Neural cell (in vitro differentiated cells): ENCODE measurements around the gene SPAG16. TPM values are rescaled to one million over a fixed set of nuclear protein-coding genes. Genes with fewer than 3 reads are reported as not detected.
A peak's percentile ranks its signal among the peaks of the same experiment; 100 is the strongest.

ENCODE experiments used
- H2AFZ ChIP-seq: fragments of 200-600, 300-800 bp; sonication (generic), shearing (Covaris generic); 2 replicates; pipeline ENCODE4 v1.6.0; 2014; ENCODE audit warnings: low read depth, mild to moderate bottlenecking, antibody characterized with exemption, low read length, moderate library complexity
- H3F3A ChIP-seq: fragments of 200-600 bp; shearing (Covaris generic); 2 replicates; pipeline ENCODE4 v1.6.1; 2016; ENCODE audit warnings: mild to moderate bottlenecking, moderate library complexity, mixed read lengths, antibody characterized with exemption, low read length; ENCODE audit not compliant: insufficient read depth, poor library complexity, severe bottlenecking
- H3K27ac ChIP-seq: fragments of 200-600, 300-800 bp; sonication (generic), shearing (Covaris generic); 2 replicates; pipeline ENCODE4 v1.5.1; 2014; ENCODE audit warnings: mild to moderate bottlenecking, low read length, moderate library complexity
- H3K27me3 ChIP-seq: fragments of 300-800, 200-600 bp; sonication (generic), shearing (Covaris generic); 2 replicates; pipeline ENCODE4 v1.6.0; 2014; ENCODE audit warnings: mild to moderate bottlenecking, low read depth, low read length, moderate library complexity; ENCODE audit not compliant: insufficient read depth
- H3K36me3 ChIP-seq: fragments of 300-800, 200-600 bp; sonication (generic), shearing (Covaris generic); 2 replicates; pipeline ENCODE4 v1.5.1; 2014; ENCODE audit warnings: mild to moderate bottlenecking, antibody characterized with exemption, low read length, moderate library complexity; ENCODE audit not compliant: insufficient read depth
- H3K4me2 ChIP-seq: fragments of 300-800, 200-600 bp; sonication (generic), shearing (Covaris generic); 2 replicates; pipeline ENCODE4 v1.6.0; 2014; ENCODE audit warnings: mild to moderate bottlenecking, low read length
- H3K4me3 ChIP-seq: fragments of 300-800, 200-600 bp; sonication (generic), shearing (Covaris generic); 2 replicates; pipeline ENCODE4 v1.5.1; 2014; ENCODE audit warnings: mild to moderate bottlenecking, low read length, moderate library complexity
- H3K79me2 ChIP-seq: fragments of 200-600 bp; shearing (Covaris generic); replicated peaks from 2 replicates; pipeline ENCODE4 v1.6.0; 2014; ENCODE audit warnings: mild to moderate bottlenecking, low read length, moderate library complexity; ENCODE audit not compliant: insufficient read depth
- H3K9ac ChIP-seq: fragments of 300-800, 200-600 bp; sonication (generic), shearing (Covaris generic); 2 replicates; pipeline ENCODE4 v1.6.1; 2016; ENCODE audit warnings: mild to moderate bottlenecking, low read length, mixed read lengths
- H3K9me2 ChIP-seq: fragments of 200-600 bp; shearing (Covaris generic); 2 replicates; pipeline ENCODE4 v1.6.1; 2016; ENCODE audit warnings: mild to moderate bottlenecking, low read length, mixed read lengths; ENCODE audit not compliant: insufficient read depth
- H3K9me3 ChIP-seq: fragments of 200-600, 300-800 bp; sonication (generic), shearing (Covaris generic); 2 replicates; pipeline ENCODE4 v1.6.1; 2016; ENCODE audit warnings: mild to moderate bottlenecking, mixed run types, low read length, moderate library complexity, mixed read lengths
- H4K20me1 ChIP-seq: fragments of 200-600 bp; shearing (Covaris generic); 2 replicates; pipeline ENCODE4 v1.6.1; 2016; ENCODE audit warnings: mild to moderate bottlenecking, mixed run types; ENCODE audit not compliant: insufficient read depth
- EP300 ChIP-seq: fragments of 450-650 bp; conservative IDR thresholded peaks from 2 replicates; pipeline ENCODE4 v1.6.1; 2014; ENCODE audit warnings: antibody characterized with exemption, mild to moderate bottlenecking, moderate library complexity; ENCODE audit not compliant: poor library complexity, severe bottlenecking
- EZH2 ChIP-seq: fragments of 200-600, 300-800 bp; shearing (Covaris generic), sonication (generic); IDR thresholded peaks from 2 replicates; pipeline ENCODE4 v1.6.1; 2014; ENCODE audit warnings: antibody characterized with exemption, low read length, borderline replicate concordance, mild to moderate bottlenecking; ENCODE audit not compliant: insufficient read depth, poor library complexity, severe bottlenecking
- MXI1 ChIP-seq: fragments of 450-650 bp; conservative IDR thresholded peaks from 2 replicates; pipeline ENCODE4 v1.6.1; 2014; ENCODE audit warnings: antibody characterized with exemption, mild to moderate bottlenecking; ENCODE audit not compliant: poor library complexity, severe bottlenecking
- POLR2AphosphoS5 ChIP-seq: IDR thresholded peaks from 2 replicates; pipeline ENCODE4 v1.6.1; 2012
- RAD21 ChIP-seq: fragments of 450-650 bp; conservative IDR thresholded peaks from 2 replicates; pipeline ENCODE4 v1.6.1; 2014; ENCODE audit warnings: antibody characterized with exemption, mild to moderate bottlenecking, moderate library complexity
- SMC3 ChIP-seq: fragments of 450-650 bp; conservative IDR thresholded peaks from 2 replicates; pipeline ENCODE4 v1.6.1; 2014; ENCODE audit warnings: antibody characterized with exemption, mild to moderate bottlenecking, moderate library complexity; ENCODE audit not compliant: poor library complexity
- TAF1 ChIP-seq: IDR thresholded peaks from 2 replicates; pipeline ENCODE4 v1.6.1; 2012; ENCODE audit warnings: low read depth
- polyA plus RNA-seq: library from polyadenylated mRNA; depleted of rRNA; stranded (reverse); fragments of >200 nt; gene quantifications from 2 replicates; pipeline ENCODE4 v1.2.3, GENCODE V29; 2014
- TF ChIP-seq, protein P1 (sequence below): fragments of 450-650 bp; IDR thresholded peaks from 2 replicates; pipeline ENCODE4 v1.5.1; 2014; ENCODE audit warnings: antibody characterized with exemption, mild to moderate bottlenecking, moderate library complexity; ENCODE audit not compliant: poor library complexity, severe bottlenecking
- TF ChIP-seq, protein P2 (sequence below): IDR thresholded peaks from 2 replicates; pipeline ENCODE4 v1.6.1; 2012; ENCODE audit warnings: borderline replicate concordance

SPAG16 gene
- polyA plus RNA-seq, 1 donor from 2014 or later = 75.4 TPM

DNA sequence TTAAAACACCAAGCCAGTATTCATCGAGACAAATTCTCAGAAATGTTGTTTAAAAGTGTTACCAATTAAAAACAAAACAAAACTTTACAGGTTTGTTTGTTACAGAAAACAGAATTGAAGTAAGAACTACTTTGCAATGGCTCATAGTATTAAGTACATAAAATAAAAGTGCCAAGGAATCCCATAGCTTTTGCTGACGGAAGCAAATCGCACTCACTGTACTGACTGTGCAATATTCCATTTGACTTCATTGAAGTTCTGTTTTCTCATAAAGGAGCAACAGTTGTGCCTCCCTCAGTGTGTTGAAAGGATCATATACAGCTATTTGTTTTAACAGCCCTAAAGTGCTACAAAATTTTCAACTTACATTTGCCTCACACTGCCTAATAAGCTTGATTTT lies 507.8 kb downstream of the SPAG16 start:
- Histone ChIP-seq H3K27ac (no peak overlapping the region), H3K9me3 (no peaks in the 10 kb centered on the region), H3K79me2 (no peaks in the 10 kb centered on the region), H2AFZ (no peak overlapping the region), H3K36me3 (no peaks in the 10 kb centered on the region), H4K20me1 (no peaks in the 10 kb centered on the region), H3K27me3 (no peaks in the 10 kb centered on the region), H3K9ac (no peak overlapping the region), H3K4me2 (no peak overlapping the region), H3K9me2 (no peaks in the 10 kb centered on the region), H3K4me3 (no peak overlapping the region), H3F3A (no peaks in the 10 kb centered on the region)
- no peak for TF ChIP-seq RAD21
- no peak for TF ChIP-seq MXI1
- no peak for TF ChIP-seq SMC3

DNA sequence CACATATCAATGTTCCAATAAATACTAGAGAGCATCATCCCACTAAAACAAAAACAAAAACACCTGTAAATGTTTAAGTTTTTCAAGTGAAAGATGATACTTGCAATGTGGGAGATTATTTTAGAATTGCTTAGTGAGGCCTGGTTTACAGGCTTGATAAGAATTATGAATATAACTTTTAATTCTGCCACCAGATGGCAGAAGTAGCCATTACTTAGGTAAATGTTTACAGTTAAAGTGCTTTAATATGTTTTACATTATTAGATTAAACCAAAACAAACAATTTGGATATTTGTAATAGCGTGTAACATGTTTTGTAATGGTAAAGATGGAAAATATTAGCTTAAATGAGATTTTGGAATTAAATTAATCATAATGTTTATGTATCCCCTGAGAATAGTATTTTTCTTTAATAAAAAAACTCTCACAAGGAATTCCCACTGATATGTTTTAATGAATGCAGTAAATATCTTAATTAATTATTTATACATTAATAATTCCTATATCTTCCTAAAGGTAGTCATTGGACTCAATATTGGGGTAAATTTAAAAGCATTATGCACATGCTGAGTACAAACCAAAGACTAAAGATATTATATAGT lies 522.0 kb downstream of the SPAG16 start:
- TF ChIP-seq MXI1 (no peak), EZH2 (no peak), POLR2AphosphoS5 (no peak), TAF1 (no peak), RAD21 (peak; percentile 80), SMC3 (peak; percentile 86), EP300 (no peak)
- TF ChIP-seq, protein P1, sequence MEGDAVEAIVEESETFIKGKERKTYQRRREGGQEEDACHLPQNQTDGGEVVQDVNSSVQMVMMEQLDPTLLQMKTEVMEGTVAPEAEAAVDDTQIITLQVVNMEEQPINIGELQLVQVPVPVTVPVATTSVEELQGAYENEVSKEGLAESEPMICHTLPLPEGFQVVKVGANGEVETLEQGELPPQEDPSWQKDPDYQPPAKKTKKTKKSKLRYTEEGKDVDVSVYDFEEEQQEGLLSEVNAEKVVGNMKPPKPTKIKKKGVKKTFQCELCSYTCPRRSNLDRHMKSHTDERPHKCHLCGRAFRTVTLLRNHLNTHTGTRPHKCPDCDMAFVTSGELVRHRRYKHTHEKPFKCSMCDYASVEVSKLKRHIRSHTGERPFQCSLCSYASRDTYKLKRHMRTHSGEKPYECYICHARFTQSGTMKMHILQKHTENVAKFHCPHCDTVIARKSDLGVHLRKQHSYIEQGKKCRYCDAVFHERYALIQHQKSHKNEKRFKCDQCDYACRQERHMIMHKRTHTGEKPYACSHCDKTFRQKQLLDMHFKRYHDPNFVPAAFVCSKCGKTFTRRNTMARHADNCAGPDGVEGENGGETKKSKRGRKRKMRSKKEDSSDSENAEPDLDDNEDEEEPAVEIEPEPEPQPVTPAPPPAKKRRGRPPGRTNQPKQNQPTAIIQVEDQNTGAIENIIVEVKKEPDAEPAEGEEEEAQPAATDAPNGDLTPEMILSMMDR = peak; percentile 73
- TF ChIP-seq, protein P2, sequence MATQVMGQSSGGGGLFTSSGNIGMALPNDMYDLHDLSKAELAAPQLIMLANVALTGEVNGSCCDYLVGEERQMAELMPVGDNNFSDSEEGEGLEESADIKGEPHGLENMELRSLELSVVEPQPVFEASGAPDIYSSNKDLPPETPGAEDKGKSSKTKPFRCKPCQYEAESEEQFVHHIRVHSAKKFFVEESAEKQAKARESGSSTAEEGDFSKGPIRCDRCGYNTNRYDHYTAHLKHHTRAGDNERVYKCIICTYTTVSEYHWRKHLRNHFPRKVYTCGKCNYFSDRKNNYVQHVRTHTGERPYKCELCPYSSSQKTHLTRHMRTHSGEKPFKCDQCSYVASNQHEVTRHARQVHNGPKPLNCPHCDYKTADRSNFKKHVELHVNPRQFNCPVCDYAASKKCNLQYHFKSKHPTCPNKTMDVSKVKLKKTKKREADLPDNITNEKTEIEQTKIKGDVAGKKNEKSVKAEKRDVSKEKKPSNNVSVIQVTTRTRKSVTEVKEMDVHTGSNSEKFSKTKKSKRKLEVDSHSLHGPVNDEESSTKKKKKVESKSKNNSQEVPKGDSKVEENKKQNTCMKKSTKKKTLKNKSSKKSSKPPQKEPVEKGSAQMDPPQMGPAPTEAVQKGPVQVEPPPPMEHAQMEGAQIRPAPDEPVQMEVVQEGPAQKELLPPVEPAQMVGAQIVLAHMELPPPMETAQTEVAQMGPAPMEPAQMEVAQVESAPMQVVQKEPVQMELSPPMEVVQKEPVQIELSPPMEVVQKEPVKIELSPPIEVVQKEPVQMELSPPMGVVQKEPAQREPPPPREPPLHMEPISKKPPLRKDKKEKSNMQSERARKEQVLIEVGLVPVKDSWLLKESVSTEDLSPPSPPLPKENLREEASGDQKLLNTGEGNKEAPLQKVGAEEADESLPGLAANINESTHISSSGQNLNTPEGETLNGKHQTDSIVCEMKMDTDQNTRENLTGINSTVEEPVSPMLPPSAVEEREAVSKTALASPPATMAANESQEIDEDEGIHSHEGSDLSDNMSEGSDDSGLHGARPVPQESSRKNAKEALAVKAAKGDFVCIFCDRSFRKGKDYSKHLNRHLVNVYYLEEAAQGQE = no peak
- no peaks in the 10 kb centered on the region for H3K79me2 ChIP-seq
- H3K4me2 ChIP-seq = no peak overlapping the region
- H3K9ac ChIP-seq = no peak overlapping the region
- H3K27me3 ChIP-seq = no peaks in the 10 kb centered on the region
- H3K9me3 ChIP-seq = no peaks in the 10 kb centered on the region
- H2AFZ ChIP-seq = no peak overlapping the region
- no peaks in the 10 kb centered on the region for H3K36me3 ChIP-seq
- no peak overlapping the region for H3K4me3 ChIP-seq
- no peaks in the 10 kb centered on the region for H4K20me1 ChIP-seq
- no peaks in the 10 kb centered on the region for H3K9me2 ChIP-seq
- H3K27ac ChIP-seq = no peak overlapping the region
- H3F3A ChIP-seq = no peaks in the 10 kb centered on the region

DNA sequence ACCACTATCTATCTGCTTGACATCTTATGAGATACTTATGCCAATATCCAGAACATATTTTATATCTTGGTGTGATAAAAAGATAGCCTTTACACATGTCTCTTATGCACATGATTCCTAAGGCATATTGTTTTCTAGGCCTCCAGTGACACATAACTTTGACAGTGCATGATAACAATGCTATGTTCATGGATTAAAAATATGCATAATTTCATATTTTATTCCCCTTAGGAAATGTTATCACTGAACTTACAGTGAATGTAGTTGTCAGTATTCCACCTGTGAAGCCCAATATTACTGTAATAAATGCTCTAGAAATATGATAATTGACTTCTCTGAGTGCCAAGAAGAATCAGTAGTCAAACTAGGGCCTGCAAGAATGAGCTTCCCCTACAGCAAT lies 532.3 kb downstream of the SPAG16 start:
- TF ChIP-seq, protein P2 = no peak
- TF ChIP-seq EP300 (peak; percentile 79), POLR2AphosphoS5 (peak; percentile 69)
- Histone ChIP-seq H4K20me1 (no peaks in the 10 kb centered on the region), H3K4me3 (no peak overlapping the region), H3K9ac (no peak overlapping the region), H3K9me3 (no peaks in the 10 kb centered on the region), H3K36me3 (no peaks in the 10 kb centered on the region), H3F3A (no peaks in the 10 kb centered on the region), H3K27ac (no peak overlapping the region), H3K79me2 (no peaks in the 10 kb centered on the region), H3K27me3 (no peaks in the 10 kb centered on the region), H3K4me2 (no peak overlapping the region), H2AFZ (no peak overlapping the region), H3K9me2 (no peaks in the 10 kb centered on the region)
